Endothelial cell of umbilical vein (primary cell): ENCODE measurements around the gene UMPS. TPM values are rescaled to one million over a fixed set of nuclear protein-coding genes. Genes with fewer than 3 reads are reported as not detected.

Experiments used
- BruUV-seq: library from RNA; stranded (reverse); fragments of 400-500 nt; replicated peaks from 2 replicates; lab custom pipeline; 2021; lab: Mats Ljungman, UMichigan
- CTCF ChIA-PET: fragments of 300-600, 350-600 bp; sonication (Branson Sonifier 250); formaldehyde crosslinking; loops from one replicate; lab custom pipeline; 2021; ENCODE audit warnings: antibody characterized with exemption, inconsistent platforms; lab: Charles Lee
- POLR2A ChIA-PET: fragments of 300-600, 350-600 bp; sonication (Branson Sonifier 250); formaldehyde crosslinking; loops from one replicate; lab custom pipeline; 2021; ENCODE audit warnings: antibody characterized with exemption, inconsistent platforms; lab: Charles Lee
- DNase-seq: peaks from one replicate; pipeline ENCODE4 v3.0.0-alpha.2; 2011; ENCODE audit warnings: low read depth, low spot score
- FAIRE-seq: peaks from 2 replicates; lab custom pipeline; 2011; peaks lifted over from hg19 to GRCh38; lab: Jason Lieb, UNC
- H2AFZ ChIP-seq: 2 replicates; pipeline ENCODE4 v1.6.0; 2012; ENCODE audit warnings: low read depth, low read length, control low read depth, inconsistent platforms
- H3K27ac ChIP-seq: 2 replicates; pipeline ENCODE4 v1.5.1; 2011; ENCODE audit warnings: low read depth, mild to moderate bottlenecking, control low read depth, low read length, moderate library complexity; ENCODE audit not compliant: insufficient read depth
- H3K27me3 ChIP-seq, 2 experiments: 2 replicates each; pipeline versions ENCODE4 v1.6.0 to v1.6.1; 2011; ENCODE audit warnings: low read length in 2 of 2, mixed read lengths in 1 of 2; ENCODE audit not compliant: control insufficient read depth in 2 of 2, insufficient read depth in 2 of 2
- H3K36me3 ChIP-seq, 2 experiments: 2 replicates in 1 of 2; 3 replicates in 1 of 2; pipeline ENCODE4 v1.5.1; 2011; ENCODE audit warnings: low read length in 2 of 2, mild to moderate bottlenecking in 1 of 2, moderate library complexity in 1 of 2; ENCODE audit not compliant: control insufficient read depth in 2 of 2, insufficient read depth in 2 of 2; ENCODE audit errors: extremely low read depth in 1 of 2
- H3K4me1 ChIP-seq: 3 replicates; pipeline ENCODE4 v1.5.1; 2011; ENCODE audit warnings: mild to moderate bottlenecking, low read length; ENCODE audit not compliant: control insufficient read depth, insufficient read depth; ENCODE audit errors: extremely low read depth
- H3K4me2 ChIP-seq: 2 replicates; pipeline ENCODE4 v1.6.1; 2011; ENCODE audit warnings: low read length, control low read depth, mixed read lengths; ENCODE audit not compliant: insufficient read depth
- H3K4me3 ChIP-seq, 3 experiments: fragments of 200-600 bp in 1 of 3; sonication (generic), shearing (Covaris generic) in 1 of 3; replicated peaks in 1 of 3; 2 replicates each; pipeline ENCODE4 v1.5.1; 2011 to 2016; ENCODE audit warnings: control low read depth in 3 of 3, low read length in 3 of 3, mild to moderate bottlenecking in 2 of 3, inconsistent platforms in 1 of 3, low read depth in 1 of 3, moderate library complexity in 1 of 3; ENCODE audit not compliant: insufficient read depth in 1 of 3
- H3K79me2 ChIP-seq: 2 replicates; pipeline ENCODE4 v1.6.0; 2012; ENCODE audit warnings: low read length, inconsistent platforms; ENCODE audit not compliant: control insufficient read depth, insufficient read depth
- H3K9ac ChIP-seq: replicated peaks from 2 replicates; pipeline ENCODE3; 2011; ENCODE audit warnings: low read length, control low read depth; ENCODE audit not compliant: insufficient read depth; ENCODE audit errors: extremely low read depth
- H3K9me1 ChIP-seq: replicated peaks from 3 replicates; pipeline ENCODE4 v1.6.0; 2011; ENCODE audit warnings: mild to moderate bottlenecking, low read length; ENCODE audit not compliant: control insufficient read depth, insufficient read depth; ENCODE audit errors: extremely low read depth
- H3K9me3 ChIP-seq: replicated peaks from 2 replicates; pipeline ENCODE4 v1.5.1; 2012; ENCODE audit warnings: low read length, inconsistent platforms; ENCODE audit not compliant: control insufficient read depth, insufficient read depth
- H4K20me1 ChIP-seq: replicated peaks from 2 replicates; pipeline ENCODE3; 2011; ENCODE audit warnings: mild to moderate bottlenecking, low read length; ENCODE audit not compliant: control insufficient read depth, insufficient read depth; ENCODE audit errors: extremely low read depth
- EZH2 ChIP-seq: IDR thresholded peaks from 2 replicates; pipeline ENCODE4 v1.6.1; 2012; ENCODE audit warnings: borderline replicate concordance, low read depth, mild to moderate bottlenecking, moderate library complexity, low read length, inconsistent platforms; ENCODE audit not compliant: severe bottlenecking
- FOS ChIP-seq: IDR thresholded peaks from 2 replicates; pipeline ENCODE4 v1.6.1; 2011; ENCODE audit warnings: mild to moderate bottlenecking, low read length, moderate library complexity, borderline replicate concordance; ENCODE audit not compliant: insufficient read depth
- GATA2 ChIP-seq: IDR thresholded peaks from 2 replicates; pipeline ENCODE4 v1.7.0; 2011; ENCODE audit warnings: low read depth, mild to moderate bottlenecking, moderate library complexity, mixed read lengths, low read length; ENCODE audit not compliant: insufficient read length, insufficient read depth
- JUN ChIP-seq: IDR thresholded peaks from 2 replicates; pipeline ENCODE4 v1.6.1; 2011; ENCODE audit warnings: borderline replicate concordance, low read depth; ENCODE audit not compliant: insufficient read length, insufficient read depth
- MYC ChIP-seq: IDR thresholded peaks from one replicate; pipeline ENCODE4 v1.6.1; 2011; ENCODE audit warnings: mild to moderate bottlenecking, low read depth, low read length
- POLR2A ChIP-seq: IDR thresholded peaks from 2 replicates; pipeline ENCODE4 v1.6.1; 2012; ENCODE audit warnings: low read depth, mild to moderate bottlenecking, control low read depth, low read length
- POLR2AphosphoS5 ChIP-seq: IDR thresholded peaks from 2 replicates; pipeline ENCODE4 v1.6.1; 2012; ENCODE audit warnings: low read depth, mild to moderate bottlenecking, control low read depth, low read length, moderate library complexity; ENCODE audit not compliant: insufficient read depth
- dilution Hi-C: fragments of 300-500 bp; cut with MboI; formaldehyde crosslinking; loops from one replicate; pipeline ENCODE4 v1.15.0; 2019; ENCODE audit warnings: low sequenced_read_pairs; ENCODE audit not compliant: extremely low pct_ligation_motif_present
- intact Hi-C: fragments of 100-400 bp; cut with micrococcal nuclease; formaldehyde crosslinking; loops from one replicate; pipeline ENCODE4 v1.10.0; 2022
- polyA plus RNA-seq, 4 experiments: library from polyadenylated mRNA; depleted of rRNA in 3 of 4; stranded (reverse) in 3 of 4; unstranded in 1 of 4; fragments of >200 nt; gene quantifications; 2 replicates each; pipeline versions ENCODE4 v1.2.1 to v1.2.3, GENCODE V29; 2011 to 2012; ENCODE audit warnings: missing spikeins in 1 of 4
- total RNA-seq: library from RNA; stranded (reverse); gene quantifications from 2 replicates; pipeline ENCODE4 v1.2.3, GENCODE V29; 2021
- TF ChIP-seq, protein P1 (sequence below): IDR thresholded peaks from 2 replicates; pipeline ENCODE4 v1.6.1; 2011; ENCODE audit not compliant: insufficient read depth, insufficient read length
- TF ChIP-seq, protein P2 (sequence below), 2 donors: IDR thresholded peaks; 1 replicate in 1 of 2; 2 replicates in 1 of 2; pipeline ENCODE4 v1.5.1; 2011; ENCODE audit warnings: low read length in 2 of 2, mild to moderate bottlenecking in 2 of 2, moderate library complexity in 2 of 2, control low read depth in 1 of 2, inconsistent platforms in 1 of 2, low read depth in 1 of 2; ENCODE audit not compliant: insufficient read depth in 1 of 2; ENCODE audit errors: extremely low read depth in 1 of 2

UMPS gene
- total and polyA plus RNA-seq, 2 donors (not counting 3 experiments of a cell fraction or from before 2014, with no cell fraction given): 38.6 to 50.2 TPM

DNA sequence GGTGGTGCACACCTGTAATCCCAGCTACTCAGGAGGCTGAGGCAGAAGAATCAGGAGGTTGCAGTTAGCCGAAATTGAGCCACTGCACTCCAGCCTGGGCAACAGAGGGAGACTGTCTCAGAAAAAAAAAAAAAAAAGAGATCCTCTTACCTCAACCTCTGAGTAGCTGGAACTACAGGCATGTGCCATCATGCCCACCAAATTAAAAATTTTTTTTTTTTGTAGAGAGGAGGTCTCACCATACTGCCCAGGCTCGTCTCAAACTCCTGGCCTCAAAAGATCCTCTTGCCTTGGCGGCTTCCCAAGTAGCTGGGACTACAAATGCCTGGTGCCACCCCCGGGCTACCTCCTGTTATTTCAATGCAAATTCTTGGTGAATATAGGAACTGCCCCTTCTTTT is 1.5 kb downstream of the UMPS start:
- H3K4me3 ChIP-seq: no peak overlapping the region
- POLR2A ChIA-PET: no interaction called here

DNA sequence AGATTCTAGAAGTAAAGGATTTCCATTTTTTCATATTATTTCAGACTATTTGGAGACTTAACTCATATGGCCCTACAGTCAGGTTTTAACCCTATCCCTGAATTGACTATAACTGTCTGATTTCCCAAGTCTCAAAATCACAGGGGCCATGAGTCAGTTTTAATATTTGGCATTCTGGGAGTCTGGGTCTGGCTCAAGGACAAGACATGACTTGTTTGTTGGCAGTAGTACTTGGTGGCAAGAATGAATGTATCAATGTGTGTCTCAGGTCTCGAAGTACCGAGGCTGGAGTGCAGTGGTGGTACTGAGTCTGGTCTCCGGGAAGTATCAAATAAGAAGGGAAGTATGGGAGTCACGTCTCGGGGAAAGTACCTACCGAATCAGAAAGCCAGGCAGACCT is 10.8 kb downstream of the UMPS start:
- BruUV-seq: no TSS peak
- Histone ChIP-seq H3K27me3 (no peaks in the 10 kb centered on the region), H3K79me2 (peaks cover 5% of the 10 kb centered on the region), H3K4me2 (no peak overlapping the region), H2AFZ (no peak overlapping the region), H4K20me1 (no peaks in the 10 kb centered on the region), H3K27ac (no peak overlapping the region), H3K4me3 (no peak overlapping the region), H3K9me1 (no peaks in the 10 kb centered on the region), H3K36me3 (peaks cover 13 to 14% of the 10 kb centered on the region in 2 experiments), H3K9me3 (no peaks in the 10 kb centered on the region), H3K4me1 (no peaks in the 10 kb centered on the region), H3K9ac (no peak overlapping the region)
- dilution Hi-C loops: no loop called here
- ChIA-PET CTCF (no interaction called here), POLR2A (no interaction called here)
- DNase-seq (no peak), FAIRE-seq (no peak)
- TF ChIP-seq, protein P1, sequence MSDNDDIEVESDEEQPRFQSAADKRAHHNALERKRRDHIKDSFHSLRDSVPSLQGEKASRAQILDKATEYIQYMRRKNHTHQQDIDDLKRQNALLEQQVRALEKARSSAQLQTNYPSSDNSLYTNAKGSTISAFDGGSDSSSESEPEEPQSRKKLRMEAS: no peak
- TF ChIP-seq FOS (no peak), GATA2 (no peak), JUN (no peak), MYC (no peak), EZH2 (no peak), POLR2AphosphoS5 (no peak), POLR2A (no peak)
- TF ChIP-seq, protein P2, sequence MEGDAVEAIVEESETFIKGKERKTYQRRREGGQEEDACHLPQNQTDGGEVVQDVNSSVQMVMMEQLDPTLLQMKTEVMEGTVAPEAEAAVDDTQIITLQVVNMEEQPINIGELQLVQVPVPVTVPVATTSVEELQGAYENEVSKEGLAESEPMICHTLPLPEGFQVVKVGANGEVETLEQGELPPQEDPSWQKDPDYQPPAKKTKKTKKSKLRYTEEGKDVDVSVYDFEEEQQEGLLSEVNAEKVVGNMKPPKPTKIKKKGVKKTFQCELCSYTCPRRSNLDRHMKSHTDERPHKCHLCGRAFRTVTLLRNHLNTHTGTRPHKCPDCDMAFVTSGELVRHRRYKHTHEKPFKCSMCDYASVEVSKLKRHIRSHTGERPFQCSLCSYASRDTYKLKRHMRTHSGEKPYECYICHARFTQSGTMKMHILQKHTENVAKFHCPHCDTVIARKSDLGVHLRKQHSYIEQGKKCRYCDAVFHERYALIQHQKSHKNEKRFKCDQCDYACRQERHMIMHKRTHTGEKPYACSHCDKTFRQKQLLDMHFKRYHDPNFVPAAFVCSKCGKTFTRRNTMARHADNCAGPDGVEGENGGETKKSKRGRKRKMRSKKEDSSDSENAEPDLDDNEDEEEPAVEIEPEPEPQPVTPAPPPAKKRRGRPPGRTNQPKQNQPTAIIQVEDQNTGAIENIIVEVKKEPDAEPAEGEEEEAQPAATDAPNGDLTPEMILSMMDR (IDR thresholded peaks at IDR 0.05; ENCODE audit: extremely low read depth in 1 of 2, insufficient read depth in 1 of 2, low read depth in 1 of 2, low read length in 2 of 2): no peak
- intact Hi-C loops: no loop called here

More for the DNA sequence above, 1.5 kb downstream of the UMPS start:
- no peak for FAIRE-seq
- Histone ChIP-seq H3K4me1 (peaks cover 18% of the 10 kb centered on the region), H4K20me1 (no peaks in the 10 kb centered on the region), H3K27me3 (peaks cover 0 to 9% of the 10 kb centered on the region in 2 experiments), H3K9me1 (no peaks in the 10 kb centered on the region), H3K79me2 (peaks cover 42% of the 10 kb centered on the region), H3K9me3 (no peaks in the 10 kb centered on the region), H3K4me2 (peak overlapping the region; percentile 90), H3K27ac (no peak overlapping the region), H3K9ac (no peak overlapping the region), H3K36me3 (peaks cover 0 to 5% of the 10 kb centered on the region in 2 experiments), H2AFZ (no peak overlapping the region)
- DNase-seq: no peak
- intact Hi-C loops (no loop called here), dilution Hi-C loops (no loop called here)
- TF ChIP-seq FOS (no peak), EZH2 (no peak), POLR2A (no peak), GATA2 (no peak)
- TF ChIP-seq, protein P2 (IDR thresholded peaks at IDR 0.05; ENCODE audit: extremely low read depth in 1 of 2, insufficient read depth in 1 of 2, low read depth in 1 of 2, low read length in 2 of 2): no peak
- CTCF ChIA-PET: interaction anchor here (2.0 kb wide), 1 partner anchor 29 kb away, joined by 6 read pairs; no protein-coding TSS in a partner anchor
- no TSS peak for BruUV-seq
